Activated naive CD4-positive, alpha-beta T cell treated with anti-CD3 and anti-CD28 coated beads for 36 hours (primary cell): ENCODE measurements around the gene SLC24A4. TPM values are rescaled to one million over a fixed set of nuclear protein-coding genes. Genes with fewer than 3 reads are reported as not detected.

Source experiments
- CTCF ChIA-PET: fragments of 350-600 bp; sonication (Branson Sonifier 250); formaldehyde crosslinking; loops from one replicate; lab custom pipeline; 2021; ENCODE audit warnings: antibody characterized with exemption; lab: Charles Lee
- DNase-seq: peaks from one replicate; pipeline ENCODE4 v3.0.0-alpha.2; 2020
- H3K27ac Mint-ChIP-seq: one replicate; pipeline ENCODE4 v1.8.0; 2021; ENCODE audit warnings: mild to moderate bottlenecking, mixed read lengths
- H3K27me3 Mint-ChIP-seq: one replicate; pipeline ENCODE4 v1.8.0; 2021; ENCODE audit warnings: low read depth, mixed read lengths
- H3K36me3 Mint-ChIP-seq: one replicate; pipeline ENCODE4 v1.8.0; 2021; ENCODE audit warnings: low read depth, mixed read lengths
- H3K4me1 Mint-ChIP-seq: one replicate; pipeline ENCODE4 v1.8.0; 2021; ENCODE audit warnings: low read depth, mixed read lengths
- H3K4me3 Mint-ChIP-seq: one replicate; pipeline ENCODE4 v1.8.0; 2021; ENCODE audit warnings: mild to moderate bottlenecking, moderate library complexity, mixed read lengths
- H3K9me3 Mint-ChIP-seq: one replicate; pipeline ENCODE4 v1.8.0; 2021; ENCODE audit warnings: mixed read lengths
- intact Hi-C: fragments of 100-400 bp; cut with micrococcal nuclease; formaldehyde crosslinking; loops from one replicate; pipeline ENCODE4 v1.15.1; 2023
- total RNA-seq, 2 experiments: library from RNA; stranded (reverse); gene quantifications; one replicate each; pipeline ENCODE4 v1.2.3, GENCODE V29; 2021

The SLC24A4 gene, protein sequence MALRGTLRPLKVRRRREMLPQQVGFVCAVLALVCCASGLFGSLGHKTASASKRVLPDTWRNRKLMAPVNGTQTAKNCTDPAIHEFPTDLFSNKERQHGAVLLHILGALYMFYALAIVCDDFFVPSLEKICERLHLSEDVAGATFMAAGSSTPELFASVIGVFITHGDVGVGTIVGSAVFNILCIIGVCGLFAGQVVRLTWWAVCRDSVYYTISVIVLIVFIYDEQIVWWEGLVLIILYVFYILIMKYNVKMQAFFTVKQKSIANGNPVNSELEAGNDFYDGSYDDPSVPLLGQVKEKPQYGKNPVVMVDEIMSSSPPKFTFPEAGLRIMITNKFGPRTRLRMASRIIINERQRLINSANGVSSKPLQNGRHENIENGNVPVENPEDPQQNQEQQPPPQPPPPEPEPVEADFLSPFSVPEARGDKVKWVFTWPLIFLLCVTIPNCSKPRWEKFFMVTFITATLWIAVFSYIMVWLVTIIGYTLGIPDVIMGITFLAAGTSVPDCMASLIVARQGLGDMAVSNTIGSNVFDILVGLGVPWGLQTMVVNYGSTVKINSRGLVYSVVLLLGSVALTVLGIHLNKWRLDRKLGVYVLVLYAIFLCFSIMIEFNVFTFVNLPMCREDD
- total RNA-seq = not detected

DNA sequence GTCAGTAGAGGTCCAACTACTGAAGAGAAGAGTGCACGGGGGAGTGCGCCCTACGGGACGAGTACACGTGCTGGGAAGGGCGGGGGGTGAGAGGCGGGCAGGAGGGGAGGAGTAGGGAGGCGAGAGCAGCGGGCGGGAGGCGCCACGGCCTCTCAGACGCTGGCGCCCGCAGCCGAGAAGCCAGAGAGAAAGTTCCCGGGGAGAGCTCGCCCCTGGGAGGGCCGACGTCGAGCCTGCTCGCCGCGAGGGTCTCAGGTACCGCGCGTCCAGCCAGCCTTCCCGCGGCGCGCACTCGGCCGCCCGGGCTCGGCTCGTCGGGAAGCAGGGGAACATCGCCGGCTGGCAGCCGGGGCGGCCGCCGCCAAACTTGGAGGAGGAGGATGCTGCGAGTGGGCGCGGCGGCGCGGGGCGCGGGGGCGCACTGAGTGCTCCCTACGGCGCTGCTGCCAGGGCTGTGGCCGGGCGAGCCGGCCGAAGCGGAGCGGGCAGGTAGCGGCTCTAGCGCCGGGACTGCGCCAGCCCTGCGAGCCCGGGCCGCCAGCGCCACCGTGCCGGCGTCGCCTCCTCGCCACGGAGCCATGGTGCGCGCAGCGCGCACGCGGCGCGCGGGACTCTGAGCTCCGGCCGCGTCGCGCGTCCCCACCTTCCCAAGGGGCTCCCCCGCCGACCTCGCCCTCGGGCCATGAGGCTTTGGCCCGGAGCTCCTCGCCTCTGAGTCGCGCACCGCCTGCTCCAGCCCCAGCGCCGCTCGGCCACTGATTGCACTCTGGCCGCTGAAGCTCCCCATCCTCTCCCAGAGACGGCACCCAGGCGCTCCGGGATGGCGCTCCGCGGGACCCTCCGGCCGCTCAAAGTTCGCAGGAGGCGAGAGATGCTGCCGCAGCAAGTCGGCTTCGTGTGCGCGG lies at the start of gene SLC24A4:
Gene SLC24A4 (plus strand): TSS at position 155 of the 905 bp plus-strand sequence. CDS start 666 bp downstream, at position 821.
- no peak for DNase-seq
- intact Hi-C loops = loop anchor here (5.0 kb wide), 1 partner anchor 354 kb away; no protein-coding TSS in a partner anchor
- CTCF ChIA-PET = no interaction called here
- H3K9me3 Mint-ChIP-seq = no peaks in the 10 kb centered on the region
- H3K4me1 Mint-ChIP-seq = peaks cover 4% of the 10 kb centered on the region
- peak within 1 kb of the TSS; percentile 61 for H3K4me3 Mint-ChIP-seq
- H3K36me3 Mint-ChIP-seq = no peaks in the 10 kb centered on the region
- no peak within 1 kb of the TSS for H3K27ac Mint-ChIP-seq
- H3K27me3 Mint-ChIP-seq = peaks cover 53% of the 10 kb centered on the region

DNA sequence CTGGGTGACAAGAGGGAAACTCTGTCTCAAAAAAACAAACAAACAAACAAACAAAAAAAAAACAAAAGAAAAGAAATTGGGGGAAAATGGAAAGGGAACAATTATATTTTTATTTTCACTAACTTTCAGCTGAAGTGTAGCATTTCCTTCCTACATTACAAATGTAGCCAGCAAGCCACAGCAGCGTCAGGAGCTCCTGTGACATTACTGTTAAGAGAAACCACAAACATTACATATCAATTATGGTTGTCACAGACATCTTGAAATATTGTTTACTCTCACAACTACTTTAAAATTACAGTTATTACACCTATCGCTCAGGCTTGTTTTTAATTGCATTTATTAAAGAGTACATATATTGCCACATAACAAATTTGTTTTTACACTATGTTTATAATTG lies 49.8 kb upstream of the SLC24A4 start:
- Mint-ChIP-seq H3K4me1 (no peaks in the 10 kb centered on the region), H3K27me3 (no peaks in the 10 kb centered on the region)

DNA sequence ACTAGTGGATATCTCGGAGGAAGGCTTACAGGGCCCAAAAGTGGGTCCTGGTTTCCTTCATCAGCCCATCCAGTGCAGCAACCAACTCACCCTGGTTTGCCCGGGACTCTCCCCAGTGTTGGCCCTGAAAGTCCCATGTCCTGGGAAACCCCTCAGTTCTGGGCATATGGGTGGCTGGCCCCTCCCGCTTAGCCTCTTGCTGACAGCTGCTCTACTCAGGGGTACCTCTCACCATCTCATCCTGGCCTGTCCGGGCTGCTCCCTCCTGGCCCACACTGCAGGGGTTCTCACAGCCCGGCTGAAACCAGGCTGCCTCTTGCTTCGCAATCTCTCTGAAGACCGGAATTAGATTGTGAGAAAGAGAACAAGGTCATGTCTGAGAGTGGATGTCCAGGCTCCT lies 48.9 kb upstream of the SLC24A4 start:
- Mint-ChIP-seq H3K9me3 (no peaks in the 10 kb centered on the region), H3K4me3 (no peak overlapping the region), H3K36me3 (no peaks in the 10 kb centered on the region), H3K27ac (no peak overlapping the region), H3K4me1 (no peaks in the 10 kb centered on the region), H3K27me3 (no peaks in the 10 kb centered on the region)
- CTCF ChIA-PET = no interaction called here
- intact Hi-C loops = no loop called here
- DNase-seq = no peak

More for the DNA sequence above, 49.8 kb upstream of the SLC24A4 start:
- no peak overlapping the region for H3K4me3 Mint-ChIP-seq
- no peaks in the 10 kb centered on the region for H3K9me3 Mint-ChIP-seq
- CTCF ChIA-PET = no interaction called here
- intact Hi-C loops = no loop called here
- no peaks in the 10 kb centered on the region for H3K36me3 Mint-ChIP-seq
- H3K27ac Mint-ChIP-seq = no peak overlapping the region
- DNase-seq = no peak

DNA sequence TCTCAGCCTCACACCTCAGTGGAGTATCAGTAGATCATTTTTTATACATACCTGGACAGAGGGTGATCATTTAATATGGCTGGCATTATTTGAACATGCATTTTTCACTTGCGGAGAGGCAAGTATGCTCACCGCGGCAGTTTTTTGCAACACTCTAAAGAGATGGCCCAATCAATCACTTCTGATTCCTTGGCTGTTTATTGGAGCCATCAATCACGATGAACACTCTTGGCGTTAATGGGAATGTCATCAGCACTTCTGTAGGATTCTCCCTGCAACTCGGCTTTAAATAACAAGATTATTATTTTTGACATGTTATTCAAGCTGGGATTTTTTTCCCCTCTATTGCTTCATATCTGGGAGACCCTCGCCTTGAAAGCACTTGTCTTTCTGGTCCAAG lies 46.9 kb upstream of the SLC24A4 start:
- no peak overlapping the region for H3K27ac Mint-ChIP-seq
- no peak overlapping the region for H3K4me3 Mint-ChIP-seq
- no peak for DNase-seq
- no peaks in the 10 kb centered on the region for H3K27me3 Mint-ChIP-seq
- intact Hi-C loops = no loop called here
- CTCF ChIA-PET = no interaction called here
- no peaks in the 10 kb centered on the region for H3K9me3 Mint-ChIP-seq
- H3K36me3 Mint-ChIP-seq = no peaks in the 10 kb centered on the region
- H3K4me1 Mint-ChIP-seq = peaks cover 11% of the 10 kb centered on the region

DNA sequence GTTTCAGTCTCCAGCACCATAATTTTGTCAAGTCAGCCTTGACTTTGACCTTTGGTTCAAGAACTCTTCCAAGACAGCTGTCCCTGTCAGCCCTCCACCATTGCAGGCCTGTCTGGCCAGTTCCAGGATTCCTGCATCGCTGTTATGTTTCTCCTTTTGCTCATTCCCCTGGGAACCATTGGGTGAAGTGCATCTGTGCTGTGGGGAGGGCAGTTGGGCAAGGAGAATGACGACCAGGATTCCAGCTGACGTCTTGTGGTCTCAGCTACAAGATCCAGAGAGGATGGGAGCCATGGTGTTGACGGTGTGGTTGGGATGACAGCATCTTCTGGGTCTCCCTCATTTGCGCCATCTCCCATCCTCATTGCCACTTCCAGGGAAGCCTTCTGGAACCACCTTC lies 45.9 kb upstream of the SLC24A4 start:
- Mint-ChIP-seq H3K4me3 (no peak overlapping the region), H3K9me3 (no peaks in the 10 kb centered on the region), H3K36me3 (no peaks in the 10 kb centered on the region), H3K4me1 (peaks cover 17% of the 10 kb centered on the region), H3K27ac (no peak overlapping the region), H3K27me3 (no peaks in the 10 kb centered on the region)
- DNase-seq = no peak
- intact Hi-C loops = no loop called here
- CTCF ChIA-PET = interaction anchor here (0.6 kb wide), 1 partner anchor 403 kb away, joined by 3 read pairs; no protein-coding TSS in a partner anchor

DNA sequence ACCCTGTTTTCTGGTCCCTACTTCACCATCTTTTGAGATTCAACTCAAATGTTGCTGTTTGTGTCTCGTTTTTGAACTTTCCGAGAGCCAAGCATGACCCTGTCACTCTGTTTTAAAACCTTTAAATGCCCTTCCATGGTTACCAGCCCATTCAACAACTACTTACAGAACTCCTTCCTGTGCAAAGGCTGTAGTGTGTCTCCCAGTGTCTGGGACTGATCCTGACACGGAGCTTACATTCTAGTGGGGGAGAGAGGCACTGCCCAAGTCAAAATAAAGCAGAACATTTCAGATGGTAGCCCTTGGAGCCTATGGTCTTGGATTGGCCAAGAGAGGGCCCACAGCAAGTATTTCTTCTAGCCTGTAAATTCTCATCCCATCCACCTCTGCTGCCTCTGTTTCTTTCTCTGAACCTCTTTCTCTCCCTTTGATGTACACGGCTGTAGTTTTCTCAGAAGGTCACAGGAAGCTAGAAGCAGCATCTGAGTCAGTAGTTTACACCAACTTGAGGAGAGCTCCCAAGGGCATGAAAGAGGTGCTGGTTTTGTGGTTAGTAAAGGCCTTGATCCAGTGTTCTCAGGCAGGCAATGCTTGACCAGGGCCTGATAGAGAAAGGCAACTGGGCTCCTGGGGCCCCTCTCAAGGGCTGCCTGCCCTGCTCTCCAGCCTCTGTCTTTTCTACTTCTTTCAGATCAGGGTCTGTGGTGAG lies 42.3 kb upstream of the SLC24A4 start:
- Mint-ChIP-seq H3K27ac (no peak overlapping the region), H3K4me1 (peaks cover 17% of the 10 kb centered on the region), H3K36me3 (no peaks in the 10 kb centered on the region), H3K9me3 (no peaks in the 10 kb centered on the region), H3K27me3 (no peaks in the 10 kb centered on the region), H3K4me3 (no peak overlapping the region)
- CTCF ChIA-PET = no interaction called here
- DNase-seq = peak; percentile 34
- intact Hi-C loops = no loop called here

DNA sequence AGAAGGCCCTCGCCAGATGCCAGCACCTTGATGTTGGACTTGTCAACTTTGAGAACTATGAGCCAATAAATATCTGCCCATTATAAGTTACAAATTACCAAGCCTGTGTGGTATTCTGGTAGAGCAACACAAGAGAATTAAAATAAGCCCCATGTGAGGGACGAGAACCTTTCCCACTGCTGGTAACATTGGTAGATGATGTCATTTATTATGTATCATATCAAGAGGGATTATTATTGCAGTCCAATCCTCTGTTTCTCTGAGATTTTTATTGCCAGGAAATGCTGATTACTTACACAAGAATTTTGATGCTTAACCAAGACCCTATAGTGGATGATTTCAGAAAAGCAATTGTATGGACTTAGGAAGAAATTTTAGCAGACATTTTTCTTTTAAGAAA lies 40.3 kb upstream of the SLC24A4 start:
- Mint-ChIP-seq H3K27me3 (no peaks in the 10 kb centered on the region), H3K27ac (no peak overlapping the region), H3K4me3 (no peak overlapping the region), H3K9me3 (no peaks in the 10 kb centered on the region), H3K36me3 (no peaks in the 10 kb centered on the region), H3K4me1 (peaks cover 17% of the 10 kb centered on the region)
- CTCF ChIA-PET = no interaction called here
- no peak for DNase-seq
- intact Hi-C loops = no loop called here

DNA sequence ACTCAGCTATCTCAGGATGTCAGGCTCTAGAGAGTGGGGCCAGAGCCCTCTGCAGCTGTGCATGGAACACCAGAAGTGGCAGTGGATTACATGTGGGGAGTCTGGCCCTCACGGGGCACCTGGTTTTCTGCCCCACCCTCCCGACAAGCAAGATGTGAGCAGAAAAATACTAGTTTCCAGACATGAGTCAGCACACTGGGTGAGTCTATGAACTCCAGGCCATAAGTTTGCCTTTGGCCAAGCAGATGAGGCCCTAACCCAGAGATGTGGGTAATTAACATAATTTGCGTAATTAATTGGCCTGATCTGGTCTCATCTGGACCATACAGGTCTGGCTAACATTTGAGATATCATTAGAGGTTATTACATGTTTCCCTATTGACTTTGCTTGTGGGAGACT lies 37.7 kb upstream of the SLC24A4 start:
- intact Hi-C loops = no loop called here
- Mint-ChIP-seq H3K4me3 (no peak overlapping the region), H3K4me1 (peaks cover 14% of the 10 kb centered on the region), H3K9me3 (no peaks in the 10 kb centered on the region), H3K27ac (no peak overlapping the region), H3K27me3 (peaks cover 2% of the 10 kb centered on the region), H3K36me3 (no peaks in the 10 kb centered on the region)
- CTCF ChIA-PET = no interaction called here
- DNase-seq = no peak

DNA sequence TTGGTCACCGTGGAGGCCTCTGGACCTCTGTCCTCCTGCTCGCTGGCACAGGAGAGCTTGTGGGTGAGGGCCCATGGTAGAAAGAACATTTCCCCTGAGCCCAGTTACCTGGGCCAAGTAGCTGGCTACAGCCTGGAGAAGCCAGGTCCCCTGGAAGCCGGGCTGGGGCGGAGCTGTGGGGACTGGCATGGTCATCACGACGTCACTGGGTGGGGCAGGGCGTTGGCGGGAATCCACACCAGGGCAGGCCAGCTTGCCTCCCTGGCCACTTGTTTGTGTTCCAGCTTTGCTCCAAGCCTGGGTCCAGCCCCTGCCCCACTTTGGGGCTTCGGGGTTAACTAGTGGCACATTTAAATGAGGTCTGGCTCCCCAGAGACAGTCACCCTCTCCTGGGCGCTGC lies 35.0 kb upstream of the SLC24A4 start:
- Mint-ChIP-seq H3K27me3 (peaks cover 2% of the 10 kb centered on the region), H3K27ac (no peak overlapping the region), H3K9me3 (no peaks in the 10 kb centered on the region), H3K36me3 (no peaks in the 10 kb centered on the region), H3K4me1 (no peaks in the 10 kb centered on the region), H3K4me3 (no peak overlapping the region)
- intact Hi-C loops = no loop called here
- DNase-seq = no peak
- CTCF ChIA-PET = no interaction called here

DNA sequence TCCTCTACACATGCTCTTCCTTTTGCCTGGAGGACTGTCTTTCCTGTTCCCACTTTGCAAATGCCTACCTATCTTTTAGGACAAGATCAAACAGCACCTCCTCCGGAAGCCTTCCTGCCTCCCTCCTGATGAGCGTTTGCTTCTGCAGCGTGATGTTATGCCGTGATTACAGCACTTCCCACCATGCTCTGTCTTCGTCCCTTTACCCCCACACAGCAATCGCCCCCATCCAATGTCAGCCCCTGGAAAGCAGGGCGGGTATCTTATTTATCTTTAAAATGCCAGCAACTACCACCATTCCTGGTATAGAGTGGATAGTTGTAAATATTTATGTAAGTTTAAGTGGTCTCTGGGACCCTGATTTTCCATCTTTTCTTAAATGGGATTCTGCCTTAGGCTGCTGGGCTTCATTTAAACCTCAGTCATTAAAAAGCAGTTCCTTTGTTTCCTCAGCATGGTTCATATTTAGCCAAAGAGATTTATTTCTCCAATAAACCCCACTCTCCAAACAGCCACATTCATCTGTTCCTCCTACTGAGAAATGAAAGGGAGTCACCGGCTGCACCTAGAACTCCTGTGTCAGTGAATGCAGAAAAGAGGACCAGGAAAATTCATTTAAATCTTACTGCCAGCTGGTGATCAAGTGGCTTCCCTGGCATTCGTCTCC lies 33.8 kb upstream of the SLC24A4 start:
- Mint-ChIP-seq H3K9me3 (no peaks in the 10 kb centered on the region), H3K27ac (no peak overlapping the region), H3K27me3 (peaks cover 2% of the 10 kb centered on the region), H3K4me1 (no peaks in the 10 kb centered on the region), H3K36me3 (no peaks in the 10 kb centered on the region), H3K4me3 (no peak overlapping the region)
- DNase-seq = no peak
- intact Hi-C loops = no loop called here
- CTCF ChIA-PET = no interaction called here

DNA sequence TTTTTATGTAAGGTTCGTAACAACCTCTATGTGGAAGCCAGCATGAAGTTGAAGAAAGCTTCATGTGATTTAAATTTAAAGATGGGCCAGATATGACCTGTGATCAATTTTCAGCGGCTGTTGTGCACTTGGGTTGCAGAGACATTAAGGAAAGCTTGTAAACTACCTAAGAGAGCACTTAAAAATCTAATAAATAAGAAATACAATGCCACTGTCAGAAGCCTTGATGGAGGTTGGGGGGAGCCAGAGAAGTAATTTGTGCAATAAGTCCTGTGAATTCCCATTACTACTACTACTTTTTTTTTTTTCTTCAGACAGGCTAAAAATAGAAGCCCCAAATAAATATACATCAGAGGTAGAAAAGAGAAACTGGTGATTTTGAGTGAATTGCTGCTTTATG lies 30.3 kb upstream of the SLC24A4 start:
- Mint-ChIP-seq H3K36me3 (no peaks in the 10 kb centered on the region), H3K4me3 (no peak overlapping the region), H3K4me1 (no peaks in the 10 kb centered on the region), H3K27ac (no peak overlapping the region), H3K9me3 (no peaks in the 10 kb centered on the region), H3K27me3 (peaks cover 2% of the 10 kb centered on the region)
- DNase-seq = no peak
- intact Hi-C loops = no loop called here
- CTCF ChIA-PET = interaction anchor here (0.5 to 0.6 kb wide), 2 partner anchors 341 to 866 kb away, joined by 3 to 4 read pairs; no protein-coding TSS in a partner anchor
